RCC 7860 (cell line): ENCODE measurements around the gene SERPIND1.
"Not testable (repeated sequence)": the region's sequence is repeated elsewhere in the genome, so short reads cannot be mapped to it uniquely, and the experiment has no call there.

Experiments
- DNase-seq: peaks from one replicate; pipeline ENCODE4 v3.0.0-alpha.2; 2015; ENCODE audit warnings: low spot score
- FAIRE-seq: peaks from 2 replicates; lab custom pipeline; 2012; peaks lifted over from hg19 to GRCh38; lab: Jason Lieb, UNC

The SERPIND1 gene

DNA sequence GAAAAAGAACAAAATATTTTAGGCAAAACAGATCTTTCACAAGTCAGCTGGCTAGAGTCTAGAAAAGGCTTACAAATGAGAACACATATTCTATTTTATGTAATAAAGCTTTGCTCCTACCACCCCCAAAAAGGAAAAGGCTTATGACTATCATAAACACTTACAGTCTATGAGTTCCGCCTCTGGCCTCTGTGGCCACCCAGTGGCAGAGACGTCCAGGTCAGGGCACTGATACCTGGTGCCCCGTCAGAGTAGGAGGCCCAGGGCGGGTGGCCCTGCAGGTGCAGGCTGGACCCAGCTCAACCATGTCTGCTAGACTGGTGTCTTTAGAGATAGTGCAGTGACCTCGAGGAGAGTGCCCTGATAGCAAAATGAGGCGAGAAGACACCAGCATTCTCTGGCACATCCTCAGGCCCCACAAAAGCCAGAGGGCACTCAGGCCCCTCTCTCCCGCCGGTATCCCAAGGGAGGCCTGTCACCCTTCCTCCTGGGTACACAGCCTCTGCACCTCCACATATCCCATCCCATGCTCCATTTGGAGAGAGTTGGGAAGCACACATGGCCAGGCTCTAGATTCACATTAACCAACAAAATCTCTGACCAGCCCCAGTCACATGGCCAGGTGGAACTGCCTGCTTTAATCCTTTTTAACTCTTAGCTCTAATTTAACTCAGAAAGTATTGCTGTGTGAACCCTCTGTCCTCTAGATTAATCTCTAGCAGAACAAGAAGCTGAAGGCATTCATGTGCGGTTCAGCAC, 27.3 kb upstream of the SERPIND1 start:
- DNase-seq: no peak
- no peak for FAIRE-seq

DNA sequence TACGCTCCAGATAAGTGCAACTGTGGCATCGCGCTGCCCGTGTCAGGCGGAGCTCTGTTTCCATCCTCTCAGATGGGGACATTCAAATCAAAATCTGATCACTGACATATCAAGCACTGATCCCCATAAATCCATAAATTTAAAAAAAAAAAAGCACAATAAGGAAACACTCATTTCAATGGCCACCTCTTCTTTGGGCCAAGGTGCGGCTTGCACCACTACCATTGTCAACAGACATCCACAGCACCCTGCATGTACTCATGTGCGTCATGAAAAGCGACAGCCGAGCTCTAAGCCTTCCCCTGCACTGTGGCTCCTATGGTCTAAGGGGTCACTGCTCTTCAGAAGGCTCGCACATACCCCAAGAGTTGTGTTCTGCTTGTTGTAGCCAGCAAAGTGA, 26.7 kb upstream of the SERPIND1 start:
- DNase-seq (no peak), FAIRE-seq (no peak)

DNA sequence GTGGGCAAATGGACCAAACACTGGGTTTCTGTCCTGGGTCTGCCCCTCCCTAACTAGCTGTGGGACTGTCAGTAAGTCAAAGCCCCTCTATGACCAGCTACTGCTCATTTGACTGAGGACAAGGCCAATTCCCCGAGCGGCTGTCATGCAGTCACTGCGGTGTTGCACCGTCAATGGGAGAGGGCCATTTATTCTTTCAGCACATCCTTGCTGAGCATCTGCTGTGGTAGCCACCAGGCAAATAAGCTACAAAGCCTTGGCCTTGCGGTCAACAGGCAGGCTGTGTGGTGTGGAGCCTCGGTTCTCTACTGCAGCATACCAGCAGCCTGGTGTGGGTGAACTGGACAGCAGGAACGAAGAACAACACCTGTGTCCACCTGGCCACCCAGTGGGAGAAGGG, 25.8 kb upstream of the SERPIND1 start:
- FAIRE-seq (no peak), DNase-seq (no peak)

DNA sequence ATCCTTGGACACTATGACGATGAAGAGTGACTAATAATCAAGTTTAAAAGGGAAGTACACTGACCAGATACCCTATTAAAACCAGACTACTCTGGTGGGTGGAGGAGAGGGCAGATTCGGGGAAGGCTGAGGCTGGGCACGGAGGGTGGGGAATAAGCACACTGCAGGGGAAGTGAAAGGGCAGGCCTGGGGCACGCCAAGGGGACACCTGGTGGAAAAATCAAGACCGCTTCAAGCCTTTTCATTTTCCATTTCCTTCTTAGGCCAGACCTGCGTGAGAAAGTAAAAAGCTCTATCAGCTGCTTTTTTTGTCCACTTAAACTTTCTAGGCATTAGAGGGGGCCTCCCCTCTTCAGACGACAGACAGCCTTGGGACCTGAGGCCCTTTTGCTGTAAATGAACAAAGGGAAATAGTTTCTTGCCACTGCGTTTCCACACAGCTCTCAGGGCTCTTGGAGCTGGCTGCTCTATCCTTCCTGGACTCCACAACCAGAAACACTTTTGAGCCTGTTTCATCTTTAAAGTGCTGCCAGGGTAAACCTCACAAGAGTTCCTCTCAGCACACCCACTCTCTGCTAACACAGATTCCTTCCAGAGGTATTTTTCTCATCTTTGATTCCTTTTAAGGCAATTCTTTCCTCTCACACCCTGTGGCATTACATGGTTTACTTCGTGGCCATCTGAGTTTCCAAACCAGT, 25.0 kb upstream of the SERPIND1 start:
- no peak for FAIRE-seq

DNA sequence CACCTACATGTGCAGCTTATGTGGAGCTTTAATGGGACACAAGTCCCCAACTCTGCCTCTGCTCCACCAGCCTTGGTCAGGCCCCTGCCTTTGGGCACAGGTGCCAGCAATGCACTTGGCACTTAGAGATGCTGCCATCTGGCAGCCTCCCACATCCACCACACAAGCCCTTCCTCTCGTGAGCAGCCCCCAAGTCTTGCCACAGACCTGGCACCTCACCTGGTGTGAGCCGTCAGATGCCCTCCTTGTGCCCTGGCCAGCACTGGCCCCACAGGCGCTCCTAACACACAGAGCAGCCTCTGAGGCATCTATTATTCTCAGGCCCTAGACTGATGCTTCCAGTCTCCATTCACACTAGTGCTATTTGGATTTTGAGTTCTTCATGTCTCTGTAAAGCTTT, 24.5 kb upstream of the SERPIND1 start:
- FAIRE-seq (no peak), DNase-seq (no peak)

More for the DNA sequence above, 25.0 kb upstream of the SERPIND1 start:
- no peak for DNase-seq

DNA sequence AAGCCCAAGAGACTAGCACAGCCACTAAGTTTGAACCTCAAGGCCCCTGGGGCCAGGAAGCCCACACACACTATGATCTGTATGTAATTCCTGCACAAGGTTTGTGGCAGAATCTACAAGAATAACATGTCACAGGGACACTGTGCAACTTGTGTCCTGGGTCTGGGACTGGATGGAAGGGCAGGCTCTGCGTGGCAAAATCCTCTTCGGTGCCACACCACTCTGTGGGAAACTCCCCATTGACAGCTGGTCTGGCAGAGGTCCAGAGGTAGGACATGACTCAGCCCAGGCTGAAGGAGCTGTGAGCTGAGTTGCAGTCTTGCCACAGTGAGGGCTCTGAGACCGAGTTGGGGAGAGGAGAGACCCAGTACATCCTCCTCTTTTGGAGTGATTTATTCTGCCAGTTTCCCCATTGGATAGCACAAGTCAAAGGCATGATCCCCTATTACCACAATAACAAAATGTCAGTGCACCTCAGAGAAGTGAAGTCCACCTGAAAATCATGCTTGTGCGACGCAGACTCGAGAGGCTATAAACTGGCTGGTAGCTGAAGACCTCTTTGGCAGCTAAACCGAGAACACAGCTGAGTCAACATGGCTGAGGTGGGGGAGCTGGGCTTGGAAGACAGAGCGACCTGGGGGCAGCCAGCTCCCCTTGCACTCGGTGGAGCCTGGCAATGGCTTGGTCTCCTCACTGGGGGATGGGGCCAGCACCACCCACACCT, 23.3 kb upstream of the SERPIND1 start:
- peak; percentile 22 for FAIRE-seq
- peak; percentile 69 for DNase-seq

DNA sequence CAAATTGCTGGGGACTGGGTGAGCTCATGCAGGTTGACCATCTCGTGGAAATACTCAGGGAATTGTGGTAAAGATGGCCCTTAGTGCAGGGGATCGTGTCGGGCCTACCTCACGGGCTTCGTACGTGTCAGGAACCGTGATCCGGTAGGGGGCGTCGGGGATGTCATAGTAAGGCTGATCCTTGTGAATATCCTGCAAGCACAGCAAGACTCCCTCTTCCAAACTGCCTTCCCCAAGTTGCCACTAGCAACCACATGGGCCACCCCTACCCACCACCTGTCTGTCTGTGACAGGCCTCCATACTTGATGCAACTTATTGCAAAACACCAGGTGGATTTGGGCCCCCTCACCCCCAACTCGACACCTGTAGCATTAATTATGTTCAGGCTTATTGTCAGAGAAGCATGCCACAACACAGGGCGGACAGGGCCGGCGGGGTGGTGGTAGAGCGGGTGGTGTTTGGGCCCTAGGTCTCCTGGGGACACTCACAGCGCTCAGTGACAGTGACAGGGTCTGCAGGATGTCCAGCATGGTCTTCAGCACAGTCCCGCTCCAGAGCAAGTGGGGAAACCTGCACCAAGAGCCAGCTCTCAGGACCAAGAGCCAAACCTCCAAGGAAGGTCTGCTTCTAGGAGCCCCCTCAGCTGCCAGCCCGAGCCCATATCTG, 22.6 kb upstream of the SERPIND1 start:
- FAIRE-seq (no peak), DNase-seq (no peak)

DNA sequence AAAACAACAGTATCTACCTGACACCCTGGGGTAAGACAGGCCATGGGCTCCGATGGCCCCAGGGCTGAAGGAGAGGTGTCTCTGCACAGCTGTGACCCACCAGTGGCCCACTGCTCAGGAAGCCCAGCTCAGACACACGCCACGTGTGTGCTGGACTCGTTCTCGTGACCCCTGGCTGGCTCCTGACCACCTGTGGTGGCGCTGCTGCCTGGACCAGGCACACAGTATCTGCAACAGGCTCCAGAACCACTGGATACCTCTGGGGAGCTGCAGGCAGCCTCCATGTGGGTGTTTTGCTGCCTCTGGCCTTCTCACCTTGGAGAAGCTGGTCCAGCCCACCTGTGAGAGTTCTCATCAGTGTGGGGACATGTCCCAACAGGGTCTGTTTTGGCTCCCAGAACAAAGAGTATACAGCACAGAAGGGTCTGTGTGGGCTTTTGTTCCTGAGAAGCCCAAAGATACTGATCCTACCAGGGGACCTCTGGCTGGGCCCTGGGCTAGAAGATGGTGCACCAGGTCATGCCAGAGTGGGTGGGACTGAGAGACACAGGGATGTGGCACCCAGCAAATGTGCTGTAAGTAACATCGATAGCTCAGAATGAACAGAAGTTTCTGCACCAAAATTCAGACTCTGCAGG, 21.7 kb upstream of the SERPIND1 start:
- DNase-seq: no peak
- no peak for FAIRE-seq

DNA sequence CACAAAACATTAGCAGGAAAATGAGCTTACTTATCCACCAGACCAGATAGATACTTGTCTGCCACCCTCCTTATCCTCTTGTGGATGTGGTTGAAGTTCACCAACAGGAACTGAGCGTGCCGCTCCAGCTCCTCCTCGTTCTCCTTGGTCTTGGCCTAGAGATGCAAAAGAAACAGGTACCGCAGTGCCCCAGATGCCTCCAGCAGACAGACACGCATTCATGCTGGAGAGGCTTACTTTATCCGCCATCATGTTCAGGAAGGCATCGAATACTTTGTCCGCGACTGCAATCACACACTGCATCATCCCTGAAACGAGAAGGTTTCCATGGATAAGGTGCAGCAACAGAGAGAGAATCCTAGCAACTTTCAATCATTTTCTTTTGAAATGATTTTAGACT, 21.0 kb upstream of the SERPIND1 start:
- FAIRE-seq (no peak), DNase-seq (no peak)

DNA sequence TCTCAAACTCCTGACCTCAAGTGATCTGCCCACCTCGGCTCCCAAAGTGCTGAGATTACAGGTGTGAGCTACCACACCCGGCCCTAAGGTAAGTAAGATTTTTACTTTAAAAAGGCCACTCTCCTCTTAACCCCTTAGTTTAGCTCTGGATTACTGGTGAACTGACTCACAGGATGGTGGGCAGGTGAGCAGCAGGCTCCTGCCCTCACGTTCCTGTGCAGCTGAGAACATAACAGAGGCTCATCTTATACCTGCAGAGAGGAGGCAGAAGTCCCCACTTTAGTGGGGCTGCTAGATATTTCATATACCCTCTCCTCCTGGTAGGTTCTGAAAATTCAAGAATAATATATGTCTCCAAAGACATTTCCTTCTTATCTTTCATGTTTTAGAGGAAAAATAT, 17.1 kb upstream of the SERPIND1 start:
- no peak for DNase-seq
- FAIRE-seq: no peak

DNA sequence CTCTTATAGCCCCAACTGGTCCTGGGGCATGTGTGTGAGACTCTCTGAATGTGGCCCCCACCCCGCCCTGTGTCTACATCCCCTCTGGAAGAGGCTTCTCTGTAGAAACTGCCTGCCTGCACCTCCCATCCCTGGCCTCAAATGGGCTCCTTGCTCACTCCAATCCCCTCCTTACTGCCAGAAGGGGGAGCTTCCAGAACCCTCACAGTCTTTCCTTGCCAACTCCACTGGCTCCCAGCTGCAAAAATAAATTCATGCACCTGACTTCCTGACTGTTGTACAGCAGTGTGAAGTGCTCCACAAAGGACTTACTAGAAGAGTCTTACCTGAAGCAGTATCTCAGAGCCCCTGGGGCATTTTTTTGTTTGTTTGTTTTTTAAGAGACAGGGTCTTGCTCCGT, 15.2 kb upstream of the SERPIND1 start:
- FAIRE-seq (no peak), DNase-seq (no peak)

DNA sequence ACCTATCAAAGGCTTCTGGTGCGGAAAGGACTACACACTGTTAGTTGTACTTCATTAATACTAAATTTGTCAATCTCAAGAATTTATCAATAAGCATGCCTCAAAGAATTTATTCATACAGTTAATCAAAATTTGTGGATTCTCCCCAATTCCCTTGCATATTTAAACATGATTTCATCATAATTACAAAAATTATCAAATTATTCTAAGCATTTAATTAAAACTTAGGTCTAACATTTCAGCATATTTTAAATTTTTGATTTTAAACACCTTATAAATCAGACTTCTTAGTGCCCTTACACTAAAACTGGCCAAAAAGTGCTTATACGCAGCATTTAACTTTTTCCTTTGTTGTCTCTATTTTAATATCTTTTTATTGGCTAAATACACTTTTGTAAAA, 13.8 kb upstream of the SERPIND1 start:
- no peak for DNase-seq
- FAIRE-seq: no peak

DNA sequence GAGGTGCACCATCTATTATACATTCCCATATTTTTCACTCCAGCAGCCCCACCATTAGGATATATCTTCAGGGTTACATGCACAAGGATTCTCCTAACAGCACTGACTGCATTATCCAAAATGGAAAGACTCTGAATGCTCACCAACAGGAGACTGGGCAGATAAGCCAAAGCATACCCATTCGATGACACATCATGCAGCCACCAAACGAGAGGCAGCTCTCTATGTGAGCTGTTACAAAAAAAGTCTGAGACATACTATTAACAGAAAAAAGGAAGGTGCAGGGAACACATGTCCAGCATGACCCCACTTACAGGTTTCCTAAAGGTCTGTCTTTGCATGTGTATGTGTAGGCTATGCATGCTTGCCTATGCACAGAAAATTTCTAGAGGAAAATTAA, 12.4 kb upstream of the SERPIND1 start:
- no peak for FAIRE-seq
- DNase-seq: no peak

DNA sequence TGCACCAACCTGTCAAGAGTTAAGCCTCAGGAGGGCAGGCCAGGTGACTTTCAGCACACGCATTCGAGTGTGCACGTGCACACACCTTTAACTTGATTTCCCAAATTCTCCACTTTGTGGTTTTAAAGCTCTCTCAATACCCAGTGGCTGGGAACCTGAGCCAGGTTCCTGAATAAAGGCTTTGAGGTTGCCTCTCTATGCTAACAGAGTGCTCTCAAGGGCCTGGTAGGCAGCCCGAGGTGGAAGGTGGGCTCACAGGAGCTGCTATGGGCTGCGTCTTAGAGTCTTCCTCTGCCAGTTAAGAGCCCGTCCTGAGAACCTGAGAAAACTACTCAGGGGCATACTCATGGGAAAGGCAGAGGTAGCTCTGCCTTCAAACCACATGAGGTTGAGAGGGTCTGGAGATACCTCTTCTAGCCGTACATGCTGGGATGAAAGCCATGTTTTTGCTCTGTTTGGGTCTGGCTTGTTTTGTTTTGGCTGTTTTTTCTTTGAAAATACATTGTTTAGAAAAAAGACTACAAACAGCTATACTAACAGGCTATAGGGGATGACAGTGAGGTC, 11.6 kb upstream of the SERPIND1 start:
- DNase-seq (no peak), FAIRE-seq (no peak)

DNA sequence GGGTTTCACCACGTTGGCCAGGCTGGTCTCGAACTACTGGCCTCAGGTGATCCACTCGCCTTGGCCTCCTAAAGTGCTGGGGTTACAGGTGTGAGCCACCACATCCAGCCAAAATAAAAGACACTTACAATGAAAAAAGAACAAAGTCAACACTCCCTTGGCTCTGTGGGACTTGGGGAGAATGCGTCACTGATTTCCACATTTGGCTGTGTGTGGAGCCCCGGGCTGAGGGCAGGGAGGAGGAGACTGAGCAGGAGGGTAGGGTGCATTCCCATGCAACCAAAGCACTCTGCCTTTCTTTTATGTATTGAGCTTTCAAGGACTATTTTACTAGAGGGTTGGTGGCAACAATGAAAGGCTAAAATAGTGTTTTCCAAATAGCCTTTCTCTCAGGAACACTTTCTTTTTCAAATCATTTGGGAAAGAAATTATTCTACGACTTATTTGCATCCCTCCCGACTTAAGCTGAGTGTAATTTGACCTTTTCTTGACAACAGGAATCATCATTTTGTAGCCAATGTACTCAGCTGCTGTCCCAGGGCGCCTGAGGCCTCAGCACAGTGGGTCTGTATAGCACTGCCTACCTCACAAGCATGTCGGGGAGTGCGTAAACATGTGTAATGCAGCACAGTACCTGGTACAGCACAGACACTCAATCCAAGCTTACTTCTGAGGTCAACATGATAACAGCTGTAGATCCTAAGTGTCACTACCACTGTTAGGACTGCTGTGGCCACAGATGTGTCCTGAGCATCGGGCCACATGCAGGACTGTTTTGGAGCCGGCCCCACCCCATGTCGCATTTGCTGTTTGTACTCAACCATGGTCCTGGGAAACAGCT, 10.1 kb upstream of the SERPIND1 start:
- DNase-seq (no peak), FAIRE-seq (no peak)

DNA sequence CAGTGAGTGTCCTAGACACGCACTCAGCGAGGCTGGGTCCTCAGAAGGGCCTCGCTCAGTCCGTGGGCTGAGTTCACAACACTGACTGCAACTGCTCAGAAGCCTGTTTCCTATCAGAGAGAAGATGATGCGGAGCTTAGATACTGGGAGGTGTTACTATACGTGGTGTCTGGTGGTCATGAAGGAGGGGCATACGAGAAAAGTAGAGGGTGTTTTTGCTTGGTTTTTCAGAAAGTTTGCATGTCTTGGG, 9.5 kb upstream of the SERPIND1 start:
- FAIRE-seq: no peak
- no peak for DNase-seq

DNA sequence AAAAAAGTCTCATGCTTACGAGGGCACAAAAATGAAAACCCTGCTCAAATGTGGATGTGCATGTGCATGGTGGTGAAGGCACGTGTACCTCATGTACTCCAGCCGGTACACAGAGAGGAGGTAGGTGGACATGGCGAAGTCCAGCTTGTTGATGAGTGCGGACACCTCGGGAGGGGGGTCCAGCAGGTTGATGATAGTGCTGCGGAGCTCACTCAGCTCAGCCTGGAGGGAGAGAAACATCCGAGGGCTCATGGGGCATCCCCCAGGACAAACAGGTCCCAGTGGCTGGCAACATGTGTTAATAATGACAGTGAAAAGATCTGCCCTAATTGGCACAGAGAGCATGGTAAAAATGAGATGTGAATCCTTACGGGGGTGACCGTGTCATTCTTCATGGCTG, 9.2 kb upstream of the SERPIND1 start:
- DNase-seq (no peak), FAIRE-seq (no peak)

DNA sequence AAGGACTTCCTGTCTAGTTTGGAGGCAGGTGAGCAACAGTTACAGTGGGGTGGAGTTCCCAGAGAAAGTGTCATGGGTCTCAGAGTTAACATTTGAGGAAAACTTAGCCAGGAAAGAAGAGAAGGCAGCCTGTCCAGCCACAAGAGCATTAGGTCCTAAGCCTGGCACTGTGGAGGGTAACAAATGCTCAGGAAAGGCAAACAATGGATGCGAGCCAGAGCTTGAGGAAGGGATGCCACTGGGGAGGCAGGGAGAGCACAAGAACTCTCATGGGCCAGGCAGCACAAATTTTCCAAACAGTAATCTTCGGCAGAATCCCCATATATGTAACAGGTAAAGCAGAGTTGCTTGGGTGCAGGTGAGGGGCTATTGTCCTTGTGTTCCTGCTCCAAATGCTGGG, 8.0 kb upstream of the SERPIND1 start:
- DNase-seq (no peak), FAIRE-seq (no peak)

DNA sequence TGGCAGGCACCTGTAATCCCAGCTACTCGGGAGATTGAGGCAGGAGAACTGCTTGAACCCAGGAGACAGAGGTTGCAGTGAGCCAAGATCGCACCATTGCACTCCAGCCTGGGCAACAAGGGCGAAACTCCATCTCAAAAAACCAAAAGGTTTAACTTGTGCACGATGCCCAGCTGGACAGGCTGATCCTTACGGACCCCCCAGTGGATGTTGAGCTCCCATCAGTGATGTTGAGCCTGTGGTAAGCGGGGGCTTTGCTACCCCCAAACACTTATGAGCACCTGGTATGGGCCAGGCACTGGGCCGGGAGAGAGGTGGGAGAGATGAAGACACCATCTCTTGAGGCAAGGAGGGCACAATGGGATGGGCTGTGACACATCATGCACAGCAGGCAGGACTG, 7.4 kb upstream of the SERPIND1 start:
- no peak for DNase-seq
- no peak for FAIRE-seq

DNA sequence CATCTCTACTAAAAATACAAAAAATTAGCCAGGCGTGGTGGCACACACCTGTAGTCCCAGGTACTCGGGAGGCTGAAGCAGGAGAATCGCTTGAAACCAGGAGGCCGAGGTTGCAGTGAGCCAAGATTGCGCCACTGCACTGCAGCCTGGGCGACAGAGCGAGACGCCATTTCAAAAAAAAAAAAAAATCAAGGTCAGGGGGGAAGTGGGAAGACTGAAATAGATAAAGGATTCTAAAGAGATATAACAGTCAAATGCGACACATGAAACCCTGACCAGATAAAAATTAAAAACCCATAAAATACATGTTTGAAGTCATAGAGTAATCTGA, 4.5 kb upstream of the SERPIND1 start:
- FAIRE-seq, DNase-seq: not testable (repeated sequence)
